Spleen (tissue), 11 donors: ENCODE measurements around the gene RNMT. TPM values are rescaled to one million over a fixed set of nuclear protein-coding genes. Genes with fewer than 3 reads are reported as not detected.

ENCODE experiments used
- DNase-seq: peaks from one replicate; pipeline ENCODE4 v3.0.0-alpha.2; 2020
- H3K27ac ChIP-seq, 8 donors: fragments of 200-600 bp; sonication (generic) in 7 of 8; 1 replicate in 4 of 8; 2 replicates in 4 of 8; pipeline versions ENCODE4 v1.5.0 to v1.8.0; 2016 to 2021; ENCODE audit warnings: inconsistent platforms in 4 of 8, mild to moderate bottlenecking in 4 of 8, moderate library complexity in 1 of 8
- H3K27me3 ChIP-seq, 7 donors: fragments of 200-600 bp; sonication (generic) in 6 of 7; replicated peaks in 1 of 7; 1 replicate in 4 of 7; 2 replicates in 3 of 7; pipeline versions ENCODE4 v1.5.0 to v1.8.0; 2016 to 2021; ENCODE audit warnings: inconsistent platforms in 3 of 7, mild to moderate bottlenecking in 1 of 7
- H3K36me3 ChIP-seq, 6 donors: fragments of 200-600 bp; sonication (generic) in 5 of 6; 1 replicate in 4 of 6; 2 replicates in 2 of 6; pipeline versions ENCODE4 v1.5.0 to v1.8.0; 2016 to 2021; ENCODE audit warnings: inconsistent platforms in 2 of 6
- H3K4me1 ChIP-seq, 6 donors: fragments of 200-600 bp; sonication (generic) in 5 of 6; 1 replicate in 3 of 6; 2 replicates in 3 of 6; pipeline versions ENCODE4 v1.5.0 to v1.8.0; 2016 to 2021; ENCODE audit warnings: inconsistent platforms in 3 of 6
- H3K4me3 ChIP-seq, 8 donors: fragments of 200-600 bp; sonication (generic) in 7 of 8; 1 replicate in 4 of 8; 2 replicates in 4 of 8; pipeline versions ENCODE4 v1.5.0 to v1.8.0; 2016 to 2021; ENCODE audit warnings: inconsistent platforms in 4 of 8, mild to moderate bottlenecking in 4 of 8, moderate library complexity in 2 of 8
- H3K9me3 ChIP-seq, 8 donors: fragments of 200-600 bp; sonication (generic) in 7 of 8; 1 replicate in 4 of 8; 2 replicates in 4 of 8; pipeline versions ENCODE4 v1.5.0 to v1.8.0; 2016 to 2021; ENCODE audit warnings: inconsistent platforms in 4 of 8
- POLR2A ChIP-seq, 3 donors: fragments of 450-650 bp; IDR thresholded peaks; one replicate each; pipeline ENCODE4 v1.5.1; 2017; ENCODE audit warnings: antibody characterized with exemption in 3 of 3, mild to moderate bottlenecking in 1 of 3
- POLR2AphosphoS5 ChIP-seq, 3 donors: sonication (generic); formaldehyde crosslinking; IDR thresholded peaks; one replicate each; pipeline ENCODE4 v1.5.1; 2017; ENCODE audit warnings: antibody characterized with exemption in 3 of 3
- WGBS, 5 donors: extraction: QIAGEN DNeasy Blood & Tissue Kit in 3 of 5; methylation state at CpG; one replicate each; pipeline versions ENCODE4 v1.1.5 to v1.1.7; 2013 to 2018; 5-methylcytosine and 5-hydroxymethylcytosine counted together
- intact Hi-C: fragments of 100-400 bp; cut with DNase I; formaldehyde crosslinking; loops from one replicate; pipeline ENCODE4 v1.15.0; 2023; ENCODE audit warnings: low total_unique reads
- polyA plus RNA-seq, 3 donors: library from polyadenylated mRNA; stranded (reverse); fragments of 200-250 nt; gene quantifications; one replicate each; pipeline ENCODE4 v1.2.1, GENCODE V29; 2013
- total RNA-seq, 7 donors: library from RNA; depleted of rRNA in 3 of 7; stranded (reverse); fragments of >200 nt in 3 of 7; fragmentation: NEBNext Ultra II Directional in 4 of 7; extraction: Animal tissue kit (Norgen Biotek cat#: 25700) in 4 of 7; gene quantifications; one replicate each; pipeline versions ENCODE4 v1.1.0 to v1.2.1, GENCODE V29; 2016 to 2021
- TF ChIP-seq, protein P1 (sequence below), 11 experiments: fragments of 200-600 bp in 7 of 11; fragments of 450-650 bp in 4 of 11; sonication (generic) in 4 of 11; IDR thresholded peaks in 8 of 11; conservative IDR thresholded peaks in 3 of 11; 1 replicate in 7 of 11; 2 replicates in 4 of 11; pipeline versions ENCODE4 v1.4.0 to v1.8.0; 2016 to 2021; ENCODE audit warnings: antibody characterized with exemption in 11 of 11, inconsistent platforms in 4 of 11, mild to moderate bottlenecking in 1 of 11
- donor health status: healthy with polysubstance abuse.
- donor health status: DM: no; HTN: no; CAD: no; lungs with moderate emphysema.
- donor health status: DM: no; HTN: no; CAD: no.
- donor health status: Bipolar disorder and iron deficiency.
- donor health status: healthy.
- donor health status: DM: no; HTN: no; CAD: no.
- donor health status: DM: yes; HTN: yes; CAD: no.

RNMT gene
- total and polyA plus RNA-seq, 10 donors: 11.4 to 33.3 (median 23.3) TPM

- no peak for TF ChIP-seq POLR2AphosphoS5 (IDR thresholded peaks at IDR 0.05)
- TF ChIP-seq, protein P1, sequence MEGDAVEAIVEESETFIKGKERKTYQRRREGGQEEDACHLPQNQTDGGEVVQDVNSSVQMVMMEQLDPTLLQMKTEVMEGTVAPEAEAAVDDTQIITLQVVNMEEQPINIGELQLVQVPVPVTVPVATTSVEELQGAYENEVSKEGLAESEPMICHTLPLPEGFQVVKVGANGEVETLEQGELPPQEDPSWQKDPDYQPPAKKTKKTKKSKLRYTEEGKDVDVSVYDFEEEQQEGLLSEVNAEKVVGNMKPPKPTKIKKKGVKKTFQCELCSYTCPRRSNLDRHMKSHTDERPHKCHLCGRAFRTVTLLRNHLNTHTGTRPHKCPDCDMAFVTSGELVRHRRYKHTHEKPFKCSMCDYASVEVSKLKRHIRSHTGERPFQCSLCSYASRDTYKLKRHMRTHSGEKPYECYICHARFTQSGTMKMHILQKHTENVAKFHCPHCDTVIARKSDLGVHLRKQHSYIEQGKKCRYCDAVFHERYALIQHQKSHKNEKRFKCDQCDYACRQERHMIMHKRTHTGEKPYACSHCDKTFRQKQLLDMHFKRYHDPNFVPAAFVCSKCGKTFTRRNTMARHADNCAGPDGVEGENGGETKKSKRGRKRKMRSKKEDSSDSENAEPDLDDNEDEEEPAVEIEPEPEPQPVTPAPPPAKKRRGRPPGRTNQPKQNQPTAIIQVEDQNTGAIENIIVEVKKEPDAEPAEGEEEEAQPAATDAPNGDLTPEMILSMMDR (IDR thresholded peaks at IDR 0.05 in 8 of 11, conservative IDR thresholded peaks at IDR 0.05 in 3 of 11): no peak
- no peak for DNase-seq
- Histone ChIP-seq H3K27me3 (no peaks in the 10 kb centered on the region), H3K36me3 (peaks cover 0 to 20% (median 0%) of the 10 kb centered on the region in 6 donors), H3K4me3 (no peak overlapping the region), H3K4me1 (peaks cover 0 to 10% (median 0%) of the 10 kb centered on the region in 6 donors), H3K27ac (no peak overlapping the region), H3K9me3 (peaks cover 0 to 83% (median 57%) of the 10 kb centered on the region in 8 donors)
- WGBS, 5 donors: 71 to 89% (median 82%) methylated on average over 1 of the region's 1 CpG
- intact Hi-C loops: no loop called here
Measured at GRCh38 chr18:13700153-13700552, 26.3 kb upstream of the RNMT start.

DNA sequence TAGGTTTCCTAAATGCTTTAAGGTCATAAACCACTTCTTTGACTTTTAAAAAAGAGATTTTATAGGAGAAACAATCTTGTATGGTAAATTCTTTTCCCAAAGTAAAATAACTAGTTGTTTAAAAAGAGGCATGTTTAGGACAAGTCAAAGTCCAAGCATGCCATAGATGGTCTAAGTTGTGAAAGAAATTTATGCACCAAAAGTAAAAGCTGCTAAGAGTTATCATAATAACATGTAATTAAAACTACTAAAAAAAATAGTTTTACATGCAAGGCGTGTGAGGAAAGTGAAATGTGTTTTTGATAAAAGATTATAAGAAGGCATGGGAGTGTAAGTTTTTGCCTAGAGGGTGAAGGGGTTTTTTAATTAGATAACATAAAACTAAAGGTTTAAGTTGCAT, 22.6 kb upstream of the RNMT start:
- intact Hi-C loops: no loop called here
- Histone ChIP-seq H3K4me3 (no peak overlapping the region), H3K9me3 (peaks cover 0 to 74% (median 58%) of the 10 kb centered on the region in 8 donors), H3K27me3 (no peaks in the 10 kb centered on the region), H3K4me1 (peaks cover 0 to 10% (median 0%) of the 10 kb centered on the region in 6 donors), H3K27ac (no peak overlapping the region), H3K36me3 (peaks cover 0 to 29% (median 0%) of the 10 kb centered on the region in 6 donors)
- WGBS, 5 donors: 91 to 98% (median 96%) methylated on average over 1 of the region's 1 CpG
- no peak for DNase-seq
- TF ChIP-seq, protein P1 (IDR thresholded peaks at IDR 0.05 in 8 of 11, conservative IDR thresholded peaks at IDR 0.05 in 3 of 11): no peak
- TF ChIP-seq POLR2AphosphoS5 (IDR thresholded peaks at IDR 0.05) (no peak), POLR2A (IDR thresholded peaks at IDR 0.05) (no peak)

DNA sequence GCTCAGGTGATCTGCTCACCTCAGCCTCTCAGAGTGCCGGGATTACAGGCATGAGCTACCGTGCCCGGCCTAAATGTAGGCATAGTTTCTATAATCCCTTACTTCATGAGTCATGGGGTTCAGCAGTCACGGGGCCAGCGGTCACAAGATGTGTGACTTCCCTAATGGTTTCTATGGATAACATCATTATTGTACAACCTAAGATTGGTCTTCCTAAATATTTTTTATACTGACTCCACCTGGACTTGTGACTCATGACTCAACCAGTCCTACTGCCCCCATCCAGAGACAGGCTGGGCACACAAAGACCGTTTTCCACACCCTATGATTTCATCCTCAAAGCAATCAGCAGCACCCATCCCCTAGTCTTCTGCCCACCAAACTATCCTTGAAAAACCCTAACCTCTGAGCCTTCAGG, 16.1 kb upstream of the RNMT start:
- Histone ChIP-seq H3K4me1 (no peaks in the 10 kb centered on the region), H3K27ac (no peak overlapping the region), H3K27me3 (no peaks in the 10 kb centered on the region), H3K9me3 (peaks cover 0 to 11% (median 6%) of the 10 kb centered on the region in 8 donors), H3K36me3 (peaks cover 0 to 10% (median 0%) of the 10 kb centered on the region in 6 donors), H3K4me3 (no peak overlapping the region)
- intact Hi-C loops: no loop called here
- no peak for DNase-seq
- WGBS, 5 donors: 76 to 98% (median 87%) methylated on average over 6 of the region's 6 CpGs
- TF ChIP-seq POLR2A (IDR thresholded peaks at IDR 0.05): no peak

DNA sequence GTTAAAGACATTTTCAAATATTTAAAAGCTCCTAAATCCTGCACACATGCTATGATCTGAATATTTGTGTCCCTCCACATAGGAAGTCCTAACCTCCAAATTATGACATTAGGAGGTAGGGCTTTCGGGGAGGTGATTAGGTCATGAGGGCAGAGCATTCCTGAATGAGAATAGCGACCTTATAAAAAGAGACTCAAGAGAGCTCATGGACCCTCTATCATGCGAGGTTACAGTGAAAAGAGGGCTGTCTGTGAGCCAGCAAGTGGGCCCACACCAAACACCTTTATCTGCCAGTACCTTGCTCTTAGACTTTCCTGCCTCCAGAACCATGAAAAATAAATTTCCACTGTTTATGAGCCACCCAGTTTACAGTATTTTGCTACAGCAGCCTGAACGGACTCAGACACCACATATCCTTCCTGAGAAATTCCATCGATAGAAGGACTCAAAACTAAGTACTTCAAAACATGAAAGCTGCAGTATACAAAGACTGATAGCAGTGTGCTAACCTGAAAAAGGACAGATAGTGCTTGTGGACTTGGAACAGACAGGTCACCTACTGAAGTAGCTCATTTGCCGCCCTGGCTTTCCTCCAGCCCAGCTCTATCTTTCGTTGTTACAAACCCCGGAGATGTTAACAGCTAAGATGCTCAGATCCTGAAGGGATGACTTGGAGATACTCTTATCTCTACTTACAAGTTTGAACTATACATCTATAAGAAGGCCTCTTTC, 13.9 kb upstream of the RNMT start:
- no peaks in the 10 kb centered on the region for H3K36me3 ChIP-seq
- H3K4me1 ChIP-seq: no peaks in the 10 kb centered on the region
- H3K4me3 ChIP-seq: no peak overlapping the region
- 83 to 90% (median 88%) methylated on average over 8 of the region's 8 CpGs for WGBS, 5 donors
- no peak overlapping the region for H3K27ac ChIP-seq
- H3K27me3 ChIP-seq: no peaks in the 10 kb centered on the region
- H3K9me3 ChIP-seq: peaks cover 0 to under 1% (median 0%) of the 10 kb centered on the region in 8 donors
- TF ChIP-seq POLR2AphosphoS5 (IDR thresholded peaks at IDR 0.05) (no peak), POLR2A (IDR thresholded peaks at IDR 0.05) (no peak)
- TF ChIP-seq, protein P1 (IDR thresholded peaks at IDR 0.05 in 8 of 11, conservative IDR thresholded peaks at IDR 0.05 in 3 of 11): no peak
- intact Hi-C loops: no loop called here
- DNase-seq: no peak
